GM19351 (cell line): ENCODE results near the gene ERMAP.
A peak's percentile ranks its signal among the peaks of the same experiment; 100 is the strongest.
"Not testable (repeated sequence)": the region's sequence is repeated elsewhere in the genome, so short reads cannot be mapped to it uniquely, and the experiment has no call there.

ENCODE experiments used
- ATAC-seq: cut with Tn5 transposase; IDR thresholded peaks from one replicate; pipeline ENCODE4 v1.9.1; 2021; ENCODE audit warnings: mild to moderate bottlenecking, moderate library complexity; ENCODE audit not compliant: unreplicated experiment

Gene ERMAP

DNA sequence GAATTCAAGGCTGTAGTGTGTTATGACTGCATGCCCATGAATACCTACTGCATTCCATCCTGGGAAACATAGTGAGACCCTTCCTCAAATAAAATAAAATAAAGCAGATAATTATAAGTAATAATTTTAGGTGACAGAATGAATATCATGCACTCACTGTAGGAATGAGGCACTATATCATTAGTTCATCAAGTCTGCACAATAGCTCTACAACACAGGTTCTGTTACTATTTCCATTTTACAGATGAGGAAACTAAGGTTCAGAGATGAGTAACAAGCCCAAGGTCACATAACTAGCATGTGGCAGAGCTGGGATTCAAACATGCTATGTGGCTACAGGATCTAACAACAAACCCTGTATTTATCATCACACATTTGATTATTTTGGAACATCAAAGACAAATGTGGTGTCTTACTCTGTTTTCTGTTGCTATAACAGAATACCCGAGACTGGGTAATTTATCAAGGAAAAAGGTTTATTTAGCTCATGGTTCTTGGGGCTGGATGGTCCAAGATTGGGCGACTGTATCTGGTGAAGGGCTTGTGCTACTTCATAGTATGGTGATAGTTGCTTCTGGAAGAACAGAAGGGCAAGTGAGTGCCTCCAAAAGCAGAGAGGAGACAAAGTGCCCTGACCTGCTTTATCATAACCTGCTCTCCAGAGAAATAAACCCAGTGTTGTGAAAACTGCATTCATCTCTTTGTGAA lies 24.7 kb downstream of the ERMAP start:
- ATAC-seq = no peak

DNA sequence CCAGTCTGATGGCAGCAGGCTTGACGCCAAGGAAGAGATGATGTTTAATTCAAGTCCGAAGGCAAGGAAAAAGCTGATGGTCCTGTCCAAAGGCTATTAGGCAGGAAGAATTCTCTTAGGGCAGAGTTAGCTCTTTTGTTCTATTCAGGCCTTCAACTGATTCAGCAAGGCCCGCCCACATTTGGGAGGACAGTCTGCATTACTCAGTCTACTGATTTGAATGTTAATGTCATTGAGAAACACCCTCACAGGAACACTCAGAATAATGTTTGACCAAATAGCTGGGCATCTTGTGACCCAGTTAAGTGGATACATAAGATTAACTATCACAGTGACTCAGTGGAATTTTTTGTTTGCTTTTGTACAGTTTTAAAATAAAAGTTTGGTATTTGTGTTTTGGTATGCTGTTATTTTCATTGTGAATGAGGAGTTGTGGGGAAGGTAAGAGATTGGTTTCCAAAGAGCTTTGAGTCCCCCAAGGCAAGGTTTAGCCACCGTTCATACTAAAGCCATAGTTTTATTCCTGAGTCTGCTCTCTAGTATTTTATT lies 27.7 kb downstream of the ERMAP start:
- ATAC-seq = no peak

DNA sequence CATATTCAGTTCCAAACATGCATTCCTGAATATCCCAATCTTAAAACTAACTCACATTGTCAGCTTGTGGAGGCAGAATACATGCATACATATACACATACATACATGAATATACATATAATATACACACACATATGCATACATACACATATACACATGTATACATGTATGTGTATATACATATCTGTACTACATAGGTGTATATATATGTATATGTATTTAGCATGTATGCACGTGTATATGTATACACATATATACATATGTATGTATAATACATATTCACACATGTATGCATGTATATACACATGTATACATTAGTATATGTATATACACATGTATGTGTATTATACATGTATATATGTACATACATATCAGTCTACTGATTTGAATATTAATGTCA lies 28.3 kb downstream of the ERMAP start:
- ATAC-seq = no peak

DNA sequence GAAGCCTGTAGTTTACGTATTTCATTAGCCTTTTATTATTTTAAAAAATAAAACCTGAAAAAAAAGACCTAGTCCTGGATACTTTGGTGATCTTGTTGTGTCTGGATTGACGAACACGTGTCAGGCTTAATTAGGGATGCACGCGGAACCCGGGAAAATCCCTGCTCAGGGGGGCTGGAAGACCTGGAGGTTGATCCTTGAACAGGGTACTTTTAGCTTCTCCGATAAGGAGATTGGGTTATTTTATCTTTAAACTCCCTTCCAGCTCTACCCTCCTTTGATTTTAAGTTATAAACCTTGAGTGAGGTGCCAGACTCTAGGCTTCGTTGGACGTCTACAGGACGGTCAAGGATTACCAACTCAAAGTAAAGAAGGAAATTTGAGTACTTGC lies 28.9 kb downstream of the ERMAP start:
- peak; percentile 18 for ATAC-seq

DNA sequence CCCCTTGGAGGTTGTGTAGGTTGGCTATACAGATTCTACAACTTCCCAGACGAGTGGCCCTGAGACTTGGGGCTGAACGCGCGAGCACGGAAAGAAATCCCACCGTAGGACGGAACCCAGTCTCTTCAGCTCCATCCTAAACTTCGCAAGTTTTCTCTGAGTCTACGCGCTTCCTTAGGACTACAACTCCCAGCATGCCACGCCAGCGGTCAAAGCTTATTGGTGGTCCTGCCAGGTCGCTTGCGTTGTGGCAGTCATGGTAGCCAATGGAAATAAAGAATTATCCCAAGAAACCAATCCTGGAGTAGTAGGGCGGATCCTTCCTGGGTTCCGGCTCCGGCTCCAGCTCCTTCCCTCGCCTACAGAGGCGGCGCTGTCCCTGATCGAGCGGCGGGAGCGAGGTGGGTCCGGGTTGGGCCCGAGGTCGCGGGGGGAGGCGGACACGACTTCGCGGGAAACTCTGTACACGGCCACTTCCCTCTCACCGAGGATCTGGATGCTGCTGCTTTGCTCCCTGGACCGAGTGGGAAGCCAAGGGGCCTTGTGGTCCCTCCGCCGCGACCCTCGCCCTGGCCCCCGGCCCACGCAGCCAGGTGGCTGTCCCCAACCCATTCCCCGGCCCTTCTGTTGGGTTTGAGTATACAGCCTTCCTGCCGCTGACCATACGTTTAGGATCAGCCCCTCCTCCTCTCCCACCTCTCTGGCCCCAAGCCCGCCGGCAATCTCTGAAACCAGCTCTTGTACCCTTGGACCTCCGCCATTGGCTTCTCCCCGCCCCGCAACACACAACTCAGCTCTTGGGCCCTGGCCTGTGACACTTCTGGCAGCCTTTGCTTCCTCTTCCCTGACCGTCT lies 29.6 kb downstream of the ERMAP start, which contains the start of gene ZNF691:
Gene ZNF691, plus strand, starts transcription at position 357 of the 854 bp plus-strand sequence. CDS start 3,046 bp downstream, outside the sequence.
- ATAC-seq = peak; percentile 81

DNA sequence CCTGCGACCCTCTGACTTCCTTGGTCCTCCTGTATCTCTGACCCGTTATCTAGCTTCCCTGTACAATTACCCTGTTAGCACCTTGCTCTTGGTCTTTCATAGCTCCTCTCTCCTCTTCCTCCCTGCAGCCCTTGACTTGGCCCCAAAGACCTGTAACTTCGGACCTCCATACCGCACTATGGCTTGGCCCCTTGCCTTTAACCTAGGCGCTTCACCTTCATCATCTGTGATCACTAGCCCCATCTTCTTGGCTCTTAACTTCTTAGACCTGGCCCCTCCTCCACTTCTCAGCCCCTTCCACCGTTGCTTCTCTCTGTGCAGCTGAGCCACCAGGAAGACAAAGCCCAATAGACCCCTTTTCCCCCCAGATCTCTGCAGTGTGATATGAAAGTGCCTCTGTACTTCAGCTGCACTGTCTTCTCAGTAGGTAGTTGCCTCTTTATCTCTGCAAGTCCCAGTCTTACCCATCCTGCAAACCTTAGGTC lies 30.2 kb downstream of the ERMAP start:
- peak; percentile 6 for ATAC-seq

DNA sequence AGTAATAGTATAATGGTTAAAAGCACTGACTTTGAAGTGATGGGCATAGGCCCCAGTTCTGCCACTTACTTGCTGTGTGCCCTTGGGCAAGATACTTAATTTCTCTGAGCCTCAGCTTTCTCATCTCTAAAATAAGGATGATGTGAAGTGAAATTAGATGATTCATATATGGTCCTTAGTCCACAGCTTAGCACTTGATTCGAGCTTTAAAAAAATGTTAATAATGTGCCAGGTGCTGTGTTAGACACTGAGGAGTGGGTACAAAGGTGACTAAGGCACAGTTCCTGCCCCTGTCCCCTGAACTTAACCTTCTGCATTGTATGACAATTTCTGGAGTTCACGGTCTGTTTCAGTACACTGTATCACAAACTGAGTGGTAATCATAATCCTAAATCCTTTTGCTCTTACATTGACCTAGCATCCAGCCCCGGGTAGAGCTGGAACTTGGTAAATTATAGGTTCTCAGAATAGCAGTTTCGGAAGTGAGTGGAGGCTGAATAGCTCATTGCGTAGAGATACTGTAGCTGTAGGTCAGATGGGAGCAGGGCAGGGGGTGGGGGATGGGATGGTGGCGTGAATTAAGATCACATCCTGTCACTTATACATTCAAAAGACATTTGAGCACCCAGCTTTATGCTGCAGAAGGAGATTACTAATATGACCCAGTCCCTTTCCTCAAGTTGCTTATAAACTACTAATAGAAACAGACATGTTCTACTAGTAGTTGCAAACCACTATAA lies 31.0 kb downstream of the ERMAP start:
- ATAC-seq = no peak

- ATAC-seq = no peak
These were observed 32.1 kb downstream of the ERMAP start for GRCh38 chr1:42848823-42849537.

GRCh38 chr1:42849944-42850343 lies 33.0 kb downstream of the ERMAP start:
- ATAC-seq = no peak

GRCh38 chr1:42851420-42851819 lies 34.5 kb downstream of the ERMAP start:
- ATAC-seq = no peak

GRCh38 chr1:42851960-42852607 lies 35.2 kb downstream of the ERMAP start:
- no peak for ATAC-seq

DNA sequence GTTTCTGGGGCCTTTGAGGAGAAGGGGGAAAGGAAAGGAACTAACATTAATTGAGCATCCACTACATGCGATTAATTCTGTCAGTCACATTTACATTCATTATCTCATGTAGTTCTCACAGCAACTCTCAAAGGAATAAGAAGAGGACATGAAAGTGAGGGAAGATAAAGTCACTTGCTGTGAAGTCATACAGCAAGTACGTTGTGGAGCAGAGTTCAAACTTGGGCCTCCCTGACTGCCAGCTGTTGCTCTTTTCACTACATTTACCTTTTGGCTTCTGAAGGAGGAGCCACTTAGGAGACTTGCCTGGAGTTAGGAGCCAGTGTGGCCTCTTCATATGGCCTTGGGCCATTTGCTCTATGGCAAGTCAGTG lies 35.7 kb downstream of the ERMAP start:
- ATAC-seq = no peak

GRCh38 chr1:42853116-42853884 lies 36.4 kb downstream of the ERMAP start:
- ATAC-seq = no peak

DNA sequence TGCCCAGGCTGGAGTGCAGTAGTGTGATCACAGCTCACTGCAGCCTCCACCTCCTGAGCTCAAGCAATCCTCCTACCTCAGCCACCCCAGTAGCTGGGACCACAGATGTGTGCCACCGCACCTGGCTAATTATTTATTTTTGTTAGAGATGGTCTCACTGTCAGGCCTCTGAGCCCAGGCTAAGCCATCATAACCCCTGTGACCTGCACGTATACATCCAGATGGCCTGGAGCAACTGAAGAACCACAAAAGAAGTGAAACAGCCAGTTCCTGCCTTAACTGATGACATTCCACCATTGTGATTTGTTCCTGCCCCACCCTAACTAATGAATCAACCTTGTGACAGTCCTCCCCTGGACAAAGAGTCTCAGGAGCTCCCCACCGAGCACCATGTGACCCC lies 39.6 kb downstream of the ERMAP start:
- ATAC-seq = not testable (repeated sequence)

DNA sequence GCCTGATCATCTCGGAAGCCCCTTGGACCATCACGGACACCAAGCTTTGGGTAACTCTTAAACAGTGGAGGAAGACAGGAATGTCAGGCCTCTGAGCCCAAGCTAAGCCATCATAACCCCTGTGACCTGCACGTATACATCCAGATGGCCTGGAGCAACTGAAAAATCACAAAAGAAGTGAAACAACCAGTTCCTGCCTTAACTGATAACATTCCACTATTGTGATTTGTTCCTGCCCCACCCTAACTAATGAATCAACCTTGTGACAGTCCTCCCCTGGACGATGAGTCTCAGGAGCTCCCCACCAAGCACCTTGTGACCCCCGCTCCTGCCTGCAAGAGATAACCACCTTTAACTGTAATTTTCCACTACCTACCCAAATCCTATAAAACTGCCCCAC lies 42.4 kb downstream of the ERMAP start:
- not testable (repeated sequence) for ATAC-seq

- ATAC-seq = no peak
These were observed 43.6 kb downstream of the ERMAP start for GRCh38 chr1:42860339-42861013.

DNA sequence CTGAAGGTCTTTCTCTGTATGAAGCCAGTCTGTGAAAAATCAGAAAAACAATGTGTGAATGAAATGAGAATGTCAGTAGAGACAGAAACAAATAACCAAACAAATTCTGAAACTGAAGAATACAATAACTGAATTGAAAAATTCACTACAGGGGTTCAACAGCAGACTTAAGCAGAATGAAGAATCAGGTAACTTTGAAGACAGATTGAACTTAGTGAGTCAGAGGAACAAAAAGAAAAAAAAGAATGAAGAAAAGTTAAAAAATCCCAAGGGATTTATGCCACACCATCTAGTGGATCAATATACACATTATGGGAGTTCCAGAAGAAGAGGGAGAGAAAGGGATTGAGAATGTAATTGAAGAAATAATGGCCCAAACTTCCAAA lies 44.1 kb downstream of the ERMAP start:
- ATAC-seq = no peak

DNA sequence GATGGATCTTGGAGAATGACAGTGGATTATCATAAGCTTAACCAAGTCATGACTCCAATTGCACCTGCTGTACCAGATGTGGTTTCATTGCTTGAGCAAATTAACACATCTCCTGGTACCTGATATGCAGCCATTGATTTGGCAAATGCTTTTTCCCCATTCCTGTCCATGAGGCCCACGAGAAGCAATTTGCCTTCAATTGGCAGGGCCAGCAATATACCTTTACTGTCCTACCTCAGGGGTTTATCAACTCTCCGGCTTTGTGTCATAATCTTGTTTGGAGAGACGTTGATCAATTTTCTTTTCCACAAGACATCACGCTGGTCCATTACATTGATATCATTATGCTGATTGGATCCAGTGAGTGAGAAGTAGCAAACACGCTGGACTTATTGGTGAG lies 49.6 kb downstream of the ERMAP start:
- no peak for ATAC-seq

DNA sequence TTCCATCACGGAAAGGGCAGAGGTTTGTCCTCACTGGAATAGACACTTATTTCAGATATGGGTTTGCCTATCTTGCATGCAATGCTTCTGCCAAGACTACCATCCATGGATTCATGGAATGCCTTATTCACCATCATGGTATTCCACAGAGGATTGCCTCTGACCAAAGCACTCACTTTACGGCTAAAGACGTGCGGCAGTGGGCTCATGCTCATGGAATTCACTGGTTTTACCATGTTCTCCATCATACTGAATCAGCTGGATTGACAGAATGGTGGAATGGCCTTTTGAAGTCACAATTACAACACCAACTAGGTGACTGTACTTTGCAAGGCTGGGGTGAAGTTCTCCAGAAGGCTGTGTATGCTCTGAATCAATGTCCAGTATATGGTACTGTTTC lies 51.5 kb downstream of the ERMAP start:
- ATAC-seq = not testable (repeated sequence)
